Kidney (tissue), 14 donors: ENCODE results near the gene CDYL. TPM values are rescaled to one million over a fixed set of nuclear protein-coding genes. Genes with fewer than 3 reads are reported as not detected.
A peak's percentile ranks its signal among the peaks of the same experiment; 100 is the strongest.

Source experiments
- DNase-seq, 5 donors: peaks; one replicate each; pipeline ENCODE4 v3.0.0-alpha.2; 2013 to 2020
- FAIRE-seq: peaks from 2 replicates; lab custom pipeline; 2012; peaks lifted over from hg19 to GRCh38; lab: Jason Lieb, UNC
- H3K27ac ChIP-seq, 2 donors: one replicate each; pipeline ENCODE4 v1.7.0; 2013; ENCODE audit warnings: low read depth in 2 of 2, low read length in 2 of 2, inconsistent platforms in 1 of 2
- H3K27me3 ChIP-seq: one replicate; pipeline ENCODE4 v1.7.1; 2013; ENCODE audit warnings: low read length, inconsistent platforms; ENCODE audit not compliant: control insufficient read depth, insufficient read depth
- H3K36me3 ChIP-seq, 3 donors: one replicate each; pipeline versions ENCODE4 v1.7.0 to v1.7.1; 2013; ENCODE audit warnings: low read length in 3 of 3, control low read depth in 1 of 3, inconsistent platforms in 1 of 3; ENCODE audit not compliant: insufficient read depth in 3 of 3, control insufficient read depth in 2 of 3
- H3K4me1 ChIP-seq, 3 donors: one replicate each; pipeline versions ENCODE4 v1.7.0 to v1.7.1; 2013; ENCODE audit warnings: low read length in 3 of 3, inconsistent platforms in 1 of 3, low read depth in 1 of 3; ENCODE audit not compliant: control insufficient read depth in 2 of 3, insufficient read depth in 2 of 3
- H3K4me3 ChIP-seq, 3 donors: one replicate each; pipeline versions ENCODE4 v1.7.0 to v1.8.1; 2013; ENCODE audit warnings: low read length in 3 of 3, control low read depth in 1 of 3, inconsistent platforms in 1 of 3
- H3K9ac ChIP-seq, 3 donors: one replicate each; pipeline versions ENCODE4 v1.7.0 to v1.7.1; 2013; ENCODE audit warnings: low read length in 3 of 3, control low read depth in 1 of 3, inconsistent platforms in 1 of 3
- H3K9me3 ChIP-seq, 3 donors: one replicate each; pipeline versions ENCODE4 v1.7.0 to v1.7.1; 2013; ENCODE audit warnings: low read length in 3 of 3, control low read depth in 1 of 3, inconsistent platforms in 1 of 3; ENCODE audit not compliant: control insufficient read depth in 2 of 3, insufficient read depth in 1 of 3
- intact Hi-C: fragments of 100-400 bp; cut with DNase I; formaldehyde crosslinking; loops from one replicate; pipeline ENCODE4 v1.11.1; 2022
- polyA plus RNA-seq: library from polyadenylated mRNA; stranded (reverse); fragments of 350-450 nt; fragmentation: Illumina TruSeq; extraction: RNeasy Lipid Tissue Mini Kit (QIAGEN cat#74804); gene quantifications from one replicate; pipeline ENCODE4 v1.2.3, GENCODE V29; 2014; ENCODE audit warnings: low read depth, low replicate concordance; ENCODE audit not compliant: insufficient read depth
- total RNA-seq: library from RNA; stranded (reverse); fragmentation: NEBNext Ultra II Directional; extraction: Animal tissue kit (Norgen Biotek cat#: 25700); gene quantifications from one replicate; pipeline ENCODE4 v1.2.1, GENCODE V29; 2021
- TF ChIP-seq, protein P1 (sequence below): IDR thresholded peaks from 3 replicates; pipeline ENCODE4 v1.5.1; 2012; ENCODE audit warnings: mild to moderate bottlenecking, moderate library complexity, borderline replicate concordance; ENCODE audit not compliant: insufficient read depth; ENCODE audit errors: extremely low read depth
- donor health status: control.
- donor health status: control.
- donor health status: control.
- donor health status: control.
- donor health status: control.
- donor health status: DM: yes; HTN: yes; CAD: no.
- donor health status: Normal renal cell carcinoma (clear cell type).

CDYL gene
- total and polyA plus RNA-seq, 2 donors from 2014 or later, result 7.4 to 46.8 TPM

DNA sequence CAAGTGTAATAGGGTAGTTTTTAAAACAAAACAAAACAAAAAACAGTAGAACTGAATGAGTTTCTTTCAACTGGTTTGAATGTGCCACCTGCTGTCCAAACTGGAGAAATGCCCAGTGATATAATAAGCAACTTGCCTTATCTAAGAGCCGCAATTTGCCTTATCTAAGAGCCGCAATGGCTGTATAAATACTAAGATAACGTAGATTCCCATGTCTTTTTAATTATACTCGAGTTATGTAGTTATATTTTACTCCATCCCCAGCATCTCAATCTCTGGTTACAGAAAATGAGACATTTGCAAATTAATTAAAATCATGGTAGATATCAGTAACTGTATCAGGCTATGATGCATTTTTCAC is 160.5 kb downstream of the CDYL start:
- H3K27me3 ChIP-seq, result no peaks in the 10 kb centered on the region
- FAIRE-seq (peak; percentile 61), DNase-seq (peak in 2 of 5 donors; percentile 48 to 78)
- intact Hi-C loops, result no loop called here
- no peak overlapping the region for H3K9ac ChIP-seq
- H3K4me1 ChIP-seq, result peaks cover 0 to 4% (median 4%) of the 10 kb centered on the region in 3 donors
- no peak overlapping the region for H3K4me3 ChIP-seq
- H3K27ac ChIP-seq, result no peak overlapping the region
- H3K36me3 ChIP-seq, result no peaks in the 10 kb centered on the region
- TF ChIP-seq, protein P1, sequence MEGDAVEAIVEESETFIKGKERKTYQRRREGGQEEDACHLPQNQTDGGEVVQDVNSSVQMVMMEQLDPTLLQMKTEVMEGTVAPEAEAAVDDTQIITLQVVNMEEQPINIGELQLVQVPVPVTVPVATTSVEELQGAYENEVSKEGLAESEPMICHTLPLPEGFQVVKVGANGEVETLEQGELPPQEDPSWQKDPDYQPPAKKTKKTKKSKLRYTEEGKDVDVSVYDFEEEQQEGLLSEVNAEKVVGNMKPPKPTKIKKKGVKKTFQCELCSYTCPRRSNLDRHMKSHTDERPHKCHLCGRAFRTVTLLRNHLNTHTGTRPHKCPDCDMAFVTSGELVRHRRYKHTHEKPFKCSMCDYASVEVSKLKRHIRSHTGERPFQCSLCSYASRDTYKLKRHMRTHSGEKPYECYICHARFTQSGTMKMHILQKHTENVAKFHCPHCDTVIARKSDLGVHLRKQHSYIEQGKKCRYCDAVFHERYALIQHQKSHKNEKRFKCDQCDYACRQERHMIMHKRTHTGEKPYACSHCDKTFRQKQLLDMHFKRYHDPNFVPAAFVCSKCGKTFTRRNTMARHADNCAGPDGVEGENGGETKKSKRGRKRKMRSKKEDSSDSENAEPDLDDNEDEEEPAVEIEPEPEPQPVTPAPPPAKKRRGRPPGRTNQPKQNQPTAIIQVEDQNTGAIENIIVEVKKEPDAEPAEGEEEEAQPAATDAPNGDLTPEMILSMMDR, result peak; percentile 55
- H3K9me3 ChIP-seq, result no peaks in the 10 kb centered on the region

DNA sequence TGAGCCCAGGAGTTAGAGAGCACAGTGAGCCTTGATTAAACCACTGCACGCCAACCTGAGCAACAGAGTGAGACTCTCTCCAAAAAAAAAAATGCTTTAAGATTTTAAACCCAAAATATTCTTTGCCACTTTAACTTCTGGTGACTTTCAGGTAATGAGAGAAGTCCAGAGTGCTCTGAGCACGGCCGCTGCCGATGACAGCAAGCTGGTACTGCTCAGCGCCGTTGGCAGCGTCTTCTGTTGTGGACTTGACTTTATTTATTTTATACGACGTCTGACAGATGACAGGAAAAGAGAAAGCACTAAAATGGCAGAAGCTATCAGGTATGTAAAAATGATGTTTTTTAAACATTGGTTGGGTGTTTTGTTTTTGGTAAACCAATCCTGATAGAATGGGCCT is 161.2 kb downstream of the CDYL start:
- H3K4me3 ChIP-seq, result no peak overlapping the region
- no peak for FAIRE-seq
- no peaks in the 10 kb centered on the region for H3K9me3 ChIP-seq
- intact Hi-C loops, result no loop called here
- no peaks in the 10 kb centered on the region for H3K36me3 ChIP-seq
- peaks cover 0 to 7% (median 4%) of the 10 kb centered on the region in 3 donors for H3K4me1 ChIP-seq
- no peaks in the 10 kb centered on the region for H3K27me3 ChIP-seq
- no peak overlapping the region for H3K9ac ChIP-seq
- no peak overlapping the region for H3K27ac ChIP-seq
- no peak for DNase-seq
- TF ChIP-seq, protein P1, result no peak

DNA sequence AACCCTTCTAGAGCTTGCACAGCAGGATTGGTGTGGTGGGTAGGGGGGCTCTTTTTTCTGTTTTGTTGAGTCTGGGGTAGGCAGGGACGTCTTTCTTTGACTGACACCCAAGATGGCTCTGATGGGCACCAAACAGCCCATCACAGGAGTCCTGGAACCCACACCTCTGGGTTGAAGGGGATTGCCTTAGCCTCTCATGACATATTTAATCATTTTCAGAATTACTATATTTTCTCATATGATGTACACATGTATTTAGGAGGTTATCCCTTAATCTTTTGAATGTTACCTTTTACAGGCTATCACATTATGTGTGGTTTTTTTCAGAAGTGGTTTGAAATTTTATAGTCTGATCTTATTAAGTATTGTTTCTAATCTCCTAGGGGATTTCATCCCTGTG is 163.0 kb downstream of the CDYL start:
- DNase-seq, result no peak
- no peaks in the 10 kb centered on the region for H3K36me3 ChIP-seq
- intact Hi-C loops, result no loop called here
- H3K27ac ChIP-seq, result no peak overlapping the region
- H3K27me3 ChIP-seq, result no peaks in the 10 kb centered on the region
- H3K4me3 ChIP-seq, result no peak overlapping the region
- H3K4me1 ChIP-seq, result peaks cover 0 to 5% (median 4%) of the 10 kb centered on the region in 3 donors
- TF ChIP-seq, protein P1, result no peak
- H3K9me3 ChIP-seq, result no peaks in the 10 kb centered on the region
- H3K9ac ChIP-seq, result no peak overlapping the region
- no peak for FAIRE-seq

DNA sequence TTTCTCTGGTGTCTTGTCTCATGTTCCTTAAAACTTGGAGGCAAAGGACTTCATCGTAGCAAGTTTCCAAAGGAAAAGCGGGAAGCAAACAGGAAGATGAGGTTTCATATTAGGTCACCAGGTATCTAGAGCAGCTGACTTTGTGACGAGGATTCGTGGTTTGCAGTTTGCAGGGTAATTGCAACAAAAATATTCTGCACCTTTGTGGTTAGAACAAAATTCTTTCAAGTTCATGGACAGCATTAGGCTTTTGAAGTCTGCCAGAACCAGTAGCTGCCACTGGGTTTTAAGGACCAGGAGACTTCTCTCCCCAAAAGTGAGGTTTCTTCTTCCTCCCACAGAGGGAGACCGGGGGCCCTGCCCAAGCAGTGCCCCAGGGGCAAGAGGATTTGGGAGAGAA is 164.2 kb downstream of the CDYL start:
- no peak overlapping the region for H3K9ac ChIP-seq

More for the DNA sequence above, 164.2 kb downstream of the CDYL start:
- no peak for DNase-seq
- Histone ChIP-seq H3K36me3 (peaks cover 0 to 2% (median 0%) of the 10 kb centered on the region in 3 donors), H3K9me3 (no peaks in the 10 kb centered on the region), H3K27ac (no peak overlapping the region), H3K27me3 (no peaks in the 10 kb centered on the region), H3K4me1 (peaks cover 0 to 5% (median 4%) of the 10 kb centered on the region in 3 donors), H3K4me3 (no peak overlapping the region)
- intact Hi-C loops, result no loop called here
- TF ChIP-seq, protein P1, result no peak
- no peak for FAIRE-seq
